ENCODE measurements around the gene JPH3. TPM values are rescaled to one million over a fixed set of nuclear protein-coding genes. Genes with fewer than 3 reads are reported as not detected.
"Not testable (repeated sequence)": the region's sequence is repeated elsewhere in the genome, so short reads cannot be mapped to it uniquely, and the experiment has no call there.

JPH3 gene
- total RNA-seq, 1 experiment from 2014 or later, result 0.11 TPM

GRCh38 chr16:87564524-87564778 is 37.9 kb upstream of the JPH3 start:
- no peaks in the 10 kb centered on the region for H3K9me3 ChIP-seq (replicated peaks)
- H3K27ac ChIP-seq, result no peak overlapping the region
- H3K4me1 ChIP-seq (replicated peaks), result peaks cover 13% of the 10 kb centered on the region
- no peaks in the 10 kb centered on the region for H3K27me3 ChIP-seq (replicated peaks)
- no peak for DNase-seq (ENCODE audit: low read depth in 1 of 2, low spot score in 2 of 2)
- H3K4me3 ChIP-seq, result no peak overlapping the region
- no peaks in the 10 kb centered on the region for H3K36me3 ChIP-seq

- DNase-seq (ENCODE audit: low read depth in 1 of 2, low spot score in 2 of 2), result peak in 1 of 2 experiments; percentile 24
- Histone ChIP-seq H3K9me3 (replicated peaks) (no peaks in the 10 kb centered on the region), H3K27me3 (replicated peaks) (no peaks in the 10 kb centered on the region), H3K4me1 (replicated peaks) (peaks cover 22% of the 10 kb centered on the region), H3K27ac (no peak overlapping the region), H3K36me3 (no peaks in the 10 kb centered on the region), H3K4me3 (no peak overlapping the region)
These were observed 32.4 kb upstream of the JPH3 start for GRCh38 chr16:87569601-87570571.

- Histone ChIP-seq H3K9me3 (replicated peaks) (no peaks in the 10 kb centered on the region), H3K27ac (no peak overlapping the region)
- DNase-seq (ENCODE audit: low read depth in 1 of 2, low spot score in 2 of 2), result no peak
These were observed 31.8 kb upstream of the JPH3 start for GRCh38 chr16:87570572-87570937.

GRCh38 chr16:87570938-87571867 is 31.1 kb upstream of the JPH3 start:
- Histone ChIP-seq H3K27me3 (replicated peaks) (no peaks in the 10 kb centered on the region), H3K9me3 (replicated peaks) (no peaks in the 10 kb centered on the region), H3K4me1 (replicated peaks) (peaks cover 22% of the 10 kb centered on the region), H3K27ac (no peak overlapping the region), H3K4me3 (no peak overlapping the region), H3K36me3 (no peaks in the 10 kb centered on the region)
- peak in 1 of 2 experiments; percentile 22 for DNase-seq (ENCODE audit: low read depth in 1 of 2, low spot score in 2 of 2)

More at GRCh38 chr16:87570572-87570937, 31.8 kb upstream of the JPH3 start:
- H3K4me3 ChIP-seq, result no peak overlapping the region
- no peaks in the 10 kb centered on the region for H3K36me3 ChIP-seq
- H3K27me3 ChIP-seq (replicated peaks), result no peaks in the 10 kb centered on the region
- H3K4me1 ChIP-seq (replicated peaks), result peaks cover 22% of the 10 kb centered on the region

- DNase-seq (ENCODE audit: low read depth in 1 of 2, low spot score in 2 of 2), result no peak
- Histone ChIP-seq H3K4me3 (no peak overlapping the region), H3K27ac (no peak overlapping the region), H3K9me3 (replicated peaks) (no peaks in the 10 kb centered on the region), H3K4me1 (replicated peaks) (peaks cover 22% of the 10 kb centered on the region), H3K27me3 (replicated peaks) (no peaks in the 10 kb centered on the region), H3K36me3 (no peaks in the 10 kb centered on the region)
These were observed 30.5 kb upstream of the JPH3 start for GRCh38 chr16:87571868-87572244.

- no peaks in the 10 kb centered on the region for H3K36me3 ChIP-seq
- no peak for DNase-seq (ENCODE audit: low read depth in 1 of 2, low spot score in 2 of 2)
- no peaks in the 10 kb centered on the region for H3K27me3 ChIP-seq (replicated peaks)
- H3K4me1 ChIP-seq (replicated peaks), result peaks cover 24% of the 10 kb centered on the region
- no peaks in the 10 kb centered on the region for H3K9me3 ChIP-seq (replicated peaks)
- no peak overlapping the region for H3K4me3 ChIP-seq
- H3K27ac ChIP-seq, result no peak overlapping the region
These were observed 29.3 kb upstream of the JPH3 start for GRCh38 chr16:87572959-87573358.

GRCh38 chr16:87575027-87575804 is 27.1 kb upstream of the JPH3 start:
- peak in 1 of 2 experiments; percentile 41 for DNase-seq (ENCODE audit: low read depth in 1 of 2, low spot score in 2 of 2)
- Histone ChIP-seq H3K36me3 (no peaks in the 10 kb centered on the region), H3K9me3 (replicated peaks) (no peaks in the 10 kb centered on the region), H3K4me1 (replicated peaks) (peaks cover 38% of the 10 kb centered on the region), H3K27me3 (replicated peaks) (no peaks in the 10 kb centered on the region), H3K27ac (no peak overlapping the region), H3K4me3 (no peak overlapping the region)

GRCh38 chr16:87576171-87576570 is 26.1 kb upstream of the JPH3 start:
- Histone ChIP-seq H3K4me1 (replicated peaks) (peaks cover 36% of the 10 kb centered on the region), H3K27me3 (replicated peaks) (no peaks in the 10 kb centered on the region), H3K9me3 (replicated peaks) (0 out of 2 replicates have a peak, but pooled peaks cover 2% of the 10 kb centered on the region), H3K27ac (no peak overlapping the region), H3K4me3 (no peak overlapping the region), H3K36me3 (no peaks in the 10 kb centered on the region)
- DNase-seq (ENCODE audit: low read depth in 1 of 2, low spot score in 2 of 2), result no peak

- not testable (repeated sequence) for H3K27ac ChIP-seq; H3K27me3 ChIP-seq (replicated peaks); H3K36me3 ChIP-seq; H3K4me3 ChIP-seq; H3K9me3 ChIP-seq (replicated peaks)
- H3K4me1 ChIP-seq (replicated peaks), result peaks cover 53% of the 10 kb centered on the region
- peak in 1 of 2 experiments; percentile 24 for DNase-seq (ENCODE audit: low read depth in 1 of 2, low spot score in 2 of 2)
These were observed 24.0 kb upstream of the JPH3 start for GRCh38 chr16:87578142-87578930.

GRCh38 chr16:87579691-87580090 is 22.6 kb upstream of the JPH3 start:
- DNase-seq (ENCODE audit: low read depth in 1 of 2, low spot score in 2 of 2), result peak; percentile 51 to 72
- 0 out of 2 replicates have a peak, but pooled peaks cover 5% of the 10 kb centered on the region for H3K9me3 ChIP-seq (replicated peaks)
- H3K4me1 ChIP-seq (replicated peaks), result peaks cover 66% of the 10 kb centered on the region
- H3K4me3 ChIP-seq, result no peak overlapping the region
- peak overlapping the region; percentile 53 for H3K27ac ChIP-seq
- no peaks in the 10 kb centered on the region for H3K27me3 ChIP-seq (replicated peaks)
- no peaks in the 10 kb centered on the region for H3K36me3 ChIP-seq

GRCh38 chr16:87580855-87581261 is 21.4 kb upstream of the JPH3 start:
- H3K27me3 ChIP-seq (replicated peaks), result no peaks in the 10 kb centered on the region
- no peaks in the 10 kb centered on the region for H3K36me3 ChIP-seq
- 0 out of 2 replicates have a peak, but pooled peaks cover 5% of the 10 kb centered on the region for H3K9me3 ChIP-seq (replicated peaks)
- H3K4me3 ChIP-seq, result no peak overlapping the region
- peak overlapping the region; percentile 98 for H3K27ac ChIP-seq
- H3K4me1 ChIP-seq (replicated peaks), result peaks cover 69% of the 10 kb centered on the region
- peak; percentile 98 to 100 for DNase-seq (ENCODE audit: low read depth in 1 of 2, low spot score in 2 of 2)

GRCh38 chr16:87581857-87582215 is 20.5 kb upstream of the JPH3 start:
- peaks cover 69% of the 10 kb centered on the region for H3K4me1 ChIP-seq (replicated peaks)

More at GRCh38 chr16:87581857-87582215, 20.5 kb upstream of the JPH3 start:
- Histone ChIP-seq H3K36me3 (no peaks in the 10 kb centered on the region), H3K9me3 (replicated peaks) (0 out of 2 replicates have a peak, but pooled peaks cover 5% of the 10 kb centered on the region), H3K27ac (peak overlapping the region; percentile 98), H3K27me3 (replicated peaks) (no peaks in the 10 kb centered on the region), H3K4me3 (peak overlapping the region; percentile 31)
- peak; percentile 97 to 98 for DNase-seq (ENCODE audit: low read depth in 1 of 2, low spot score in 2 of 2)
